Activated naive CD4-positive, alpha-beta T cell treated with anti-CD3 and anti-CD28 coated beads, Interleukin-2, amount 10 ng/mL, durations not matched to agents 7 days and 5 days (primary cell): ENCODE results near the gene DDN.

Experiments
- CTCF ChIA-PET: fragments of 350-600 bp; sonication (Branson Sonifier 250); formaldehyde crosslinking; loops from one replicate; lab custom pipeline; 2021; ENCODE audit warnings: antibody characterized with exemption; lab: Charles Lee
- DNase-seq: peaks from one replicate; pipeline ENCODE4 v3.0.0-alpha.2; 2020
- H3K27ac Mint-ChIP-seq: one replicate; pipeline ENCODE4 v1.8.0; 2021; ENCODE audit warnings: mild to moderate bottlenecking, moderate library complexity, mixed read lengths
- H3K27me3 Mint-ChIP-seq: one replicate; pipeline ENCODE4 v1.8.0; 2021; ENCODE audit warnings: mild to moderate bottlenecking, mixed read lengths
- H3K36me3 Mint-ChIP-seq: one replicate; pipeline ENCODE4 v1.8.0; 2021; ENCODE audit warnings: mixed read lengths
- H3K4me1 Mint-ChIP-seq: one replicate; pipeline ENCODE4 v1.8.0; 2021; ENCODE audit warnings: mixed read lengths
- H3K4me3 Mint-ChIP-seq: one replicate; pipeline ENCODE4 v1.8.0; 2021; ENCODE audit warnings: mild to moderate bottlenecking, moderate library complexity, mixed read lengths
- H3K9me3 Mint-ChIP-seq: one replicate; pipeline ENCODE4 v1.8.0; 2021; ENCODE audit warnings: mixed read lengths

DDN gene

GRCh38 chr12:49037947-49038237 is 38.7 kb upstream of the DDN start:
- Mint-ChIP-seq H3K4me3 (no peak overlapping the region), H3K9me3 (no peaks in the 10 kb centered on the region), H3K27me3 (no peaks in the 10 kb centered on the region), H3K4me1 (no peaks in the 10 kb centered on the region), H3K27ac (no peak overlapping the region), H3K36me3 (peaks cover 60% of the 10 kb centered on the region)
- CTCF ChIA-PET: interaction anchor here (1.0 to 1.3 kb wide), 2 partner anchors 51 to 64 kb away, joined by 3 to 4 read pairs; no protein-coding TSS in a partner anchor
- no peak for DNase-seq

GRCh38 chr12:49037111-49037946 is 38.2 kb upstream of the DDN start:
- Mint-ChIP-seq H3K4me1 (no peaks in the 10 kb centered on the region), H3K27me3 (no peaks in the 10 kb centered on the region), H3K4me3 (no peak overlapping the region), H3K27ac (no peak overlapping the region), H3K36me3 (peaks cover 59% of the 10 kb centered on the region), H3K9me3 (no peaks in the 10 kb centered on the region)
- DNase-seq: no peak
- CTCF ChIA-PET: interaction anchor here (1.0 to 1.5 kb wide), 4 partner anchors 40 to 64 kb away, joined by 3 to 6 read pairs (median 4); no protein-coding TSS in a partner anchor

GRCh38 chr12:49036029-49036428 is 36.9 kb upstream of the DDN start:
- H3K4me1 Mint-ChIP-seq: no peaks in the 10 kb centered on the region
- no peaks in the 10 kb centered on the region for H3K27me3 Mint-ChIP-seq
- no peak overlapping the region for H3K27ac Mint-ChIP-seq
- peaks cover 54% of the 10 kb centered on the region for H3K36me3 Mint-ChIP-seq
- no peak for DNase-seq
- CTCF ChIA-PET: interaction anchor here (1.5 to 4.3 kb wide), 2 partner anchors 8 to 48 kb away, joined by 6 to 18 read pairs; no protein-coding TSS in a partner anchor
- H3K4me3 Mint-ChIP-seq: no peak overlapping the region
- H3K9me3 Mint-ChIP-seq: no peaks in the 10 kb centered on the region

- peaks cover 42% of the 10 kb centered on the region for H3K36me3 Mint-ChIP-seq
- no peak overlapping the region for H3K27ac Mint-ChIP-seq
- no peak for DNase-seq
- CTCF ChIA-PET: interaction anchor here (1.1 to 4.3 kb wide), 4 partner anchors 10 to 37 kb away, joined by 3 to 18 read pairs (median 4); no protein-coding TSS in a partner anchor
- H3K27me3 Mint-ChIP-seq: no peaks in the 10 kb centered on the region
- H3K4me3 Mint-ChIP-seq: no peak overlapping the region
- H3K9me3 Mint-ChIP-seq: no peaks in the 10 kb centered on the region
- peaks cover 4% of the 10 kb centered on the region for H3K4me1 Mint-ChIP-seq
Observed at GRCh38 chr12:49034286-49034622, 35.1 kb upstream of the DDN start.

GRCh38 chr12:49033611-49034285 is 34.6 kb upstream of the DDN start:
- CTCF ChIA-PET: interaction anchor here (0.5 to 4.3 kb wide), 5 partner anchors 9 to 235 kb away, joined by 3 to 18 read pairs (median 4); no protein-coding TSS in a partner anchor
- no peak overlapping the region for H3K27ac Mint-ChIP-seq
- DNase-seq: no peak
- H3K36me3 Mint-ChIP-seq: peaks cover 45% of the 10 kb centered on the region
- H3K4me1 Mint-ChIP-seq: peaks cover 4% of the 10 kb centered on the region
- H3K27me3 Mint-ChIP-seq: no peaks in the 10 kb centered on the region
- no peak overlapping the region for H3K4me3 Mint-ChIP-seq
- H3K9me3 Mint-ChIP-seq: no peaks in the 10 kb centered on the region

GRCh38 chr12:49032679-49033447 is 33.7 kb upstream of the DDN start:
- CTCF ChIA-PET: interaction anchor here (0.5 to 4.3 kb wide), 4 partner anchors 8 to 234 kb away, joined by 3 to 18 read pairs (median 4); no protein-coding TSS in a partner anchor
- Mint-ChIP-seq H3K9me3 (no peaks in the 10 kb centered on the region), H3K36me3 (peaks cover 43% of the 10 kb centered on the region), H3K27me3 (no peaks in the 10 kb centered on the region), H3K4me1 (peaks cover 4% of the 10 kb centered on the region), H3K27ac (peak overlapping the region; percentile 33), H3K4me3 (no peak overlapping the region)
- no peak for DNase-seq

GRCh38 chr12:49032276-49032675 is 33.1 kb upstream of the DDN start:
- DNase-seq: no peak
- peaks cover 48% of the 10 kb centered on the region for H3K36me3 Mint-ChIP-seq
- no peaks in the 10 kb centered on the region for H3K27me3 Mint-ChIP-seq
- H3K4me1 Mint-ChIP-seq: peaks cover 4% of the 10 kb centered on the region
- no peak overlapping the region for H3K4me3 Mint-ChIP-seq
- CTCF ChIA-PET: interaction anchor here (2.0 to 4.3 kb wide), 2 partner anchors 9 to 11 kb away, joined by 5 to 18 read pairs; no protein-coding TSS in a partner anchor
- H3K27ac Mint-ChIP-seq: peak overlapping the region; percentile 33
- no peaks in the 10 kb centered on the region for H3K9me3 Mint-ChIP-seq

GRCh38 chr12:49031573-49032161 is 32.5 kb upstream of the DDN start:
- Mint-ChIP-seq H3K9me3 (no peaks in the 10 kb centered on the region), H3K27me3 (no peaks in the 10 kb centered on the region), H3K4me3 (no peak overlapping the region), H3K4me1 (peaks cover 4% of the 10 kb centered on the region), H3K36me3 (peaks cover 43% of the 10 kb centered on the region), H3K27ac (no peak overlapping the region)
- DNase-seq: no peak
- CTCF ChIA-PET: interaction anchor here (2.0 kb wide), 1 partner anchor 10 kb away, joined by 5 read pairs; no protein-coding TSS in a partner anchor

- CTCF ChIA-PET: interaction anchor here (0.7 to 2.4 kb wide), 4 partner anchors 10 to 13 kb away, joined by 3 to 22 read pairs (median 6); no protein-coding TSS in a partner anchor
- DNase-seq: no peak
- no peaks in the 10 kb centered on the region for H3K27me3 Mint-ChIP-seq
- H3K4me3 Mint-ChIP-seq: no peak overlapping the region
- no peaks in the 10 kb centered on the region for H3K9me3 Mint-ChIP-seq
- peaks cover 45% of the 10 kb centered on the region for H3K36me3 Mint-ChIP-seq
- H3K4me1 Mint-ChIP-seq: peaks cover 4% of the 10 kb centered on the region
- H3K27ac Mint-ChIP-seq: peak overlapping the region; percentile 37
Observed at GRCh38 chr12:49030714-49031572, 31.8 kb upstream of the DDN start.

GRCh38 chr12:49030119-49030518 is 30.9 kb upstream of the DDN start:
- peaks cover 4% of the 10 kb centered on the region for H3K4me1 Mint-ChIP-seq
- peaks cover 46% of the 10 kb centered on the region for H3K36me3 Mint-ChIP-seq
- no peak overlapping the region for H3K4me3 Mint-ChIP-seq
- H3K27me3 Mint-ChIP-seq: no peaks in the 10 kb centered on the region
- no peaks in the 10 kb centered on the region for H3K9me3 Mint-ChIP-seq
- no peak overlapping the region for H3K27ac Mint-ChIP-seq
- CTCF ChIA-PET: interaction anchor here (0.6 to 2.4 kb wide), 5 partner anchors 10 to 16 kb away, joined by 3 to 22 read pairs (median 4); no protein-coding TSS in a partner anchor
- no peak for DNase-seq

GRCh38 chr12:49028666-49029275 is 29.6 kb upstream of the DDN start:
- CTCF ChIA-PET: interaction anchor here (2.2 to 2.4 kb wide), 2 partner anchors 15 to 17 kb away, joined by 5 to 22 read pairs; no protein-coding TSS in a partner anchor
- Mint-ChIP-seq H3K9me3 (no peaks in the 10 kb centered on the region), H3K36me3 (peaks cover 42% of the 10 kb centered on the region), H3K27ac (no peak overlapping the region), H3K4me1 (peaks cover 4% of the 10 kb centered on the region), H3K27me3 (no peaks in the 10 kb centered on the region), H3K4me3 (no peak overlapping the region)
- DNase-seq: no peak

- peaks cover 45% of the 10 kb centered on the region for H3K36me3 Mint-ChIP-seq
- H3K9me3 Mint-ChIP-seq: no peaks in the 10 kb centered on the region
- peak overlapping the region; percentile 24 for H3K27ac Mint-ChIP-seq
- CTCF ChIA-PET: interaction anchor here (0.6 to 2.2 kb wide), 3 partner anchors 16 to 32 kb away, joined by 3 to 7 read pairs (median 5); no protein-coding TSS in a partner anchor
- DNase-seq: no peak
- H3K27me3 Mint-ChIP-seq: no peaks in the 10 kb centered on the region
- H3K4me3 Mint-ChIP-seq: no peak overlapping the region
- H3K4me1 Mint-ChIP-seq: peaks cover 4% of the 10 kb centered on the region
Observed at GRCh38 chr12:49027846-49028555, 28.8 kb upstream of the DDN start.
